Lung (tissue), 12 donors: ENCODE data around the gene ACTL8. TPM values are rescaled to one million over a fixed set of nuclear protein-coding genes. Genes with fewer than 3 reads are reported as not detected.

ENCODE experiments used
- ATAC-seq: fragments of 200-7000 bp; cut with Tn5 transposase; one replicate; pipeline ENCODE4 v1.9.1; 2020; ENCODE audit warnings: moderate number of reproducible peaks; ENCODE audit not compliant: insufficient read depth, low FRiP score
- DNase-seq, 3 donors: peaks; one replicate each; pipeline ENCODE4 v3.0.0-alpha.2; 2013 to 2017
- H3K27ac ChIP-seq, 2 donors: one replicate each; pipeline ENCODE4 v1.5.1; 2013; ENCODE audit warnings: mild to moderate bottlenecking in 2 of 2, moderate library complexity in 2 of 2, control low read depth in 1 of 2, inconsistent platforms in 1 of 2, low read depth in 1 of 2, low read length in 1 of 2
- H3K27me3 ChIP-seq, 3 donors: one replicate each; pipeline ENCODE4 v1.5.1; 2013; ENCODE audit warnings: low read length in 2 of 3; ENCODE audit not compliant: control insufficient read depth in 3 of 3, insufficient read depth in 3 of 3
- H3K36me3 ChIP-seq, 4 donors: one replicate each; pipeline ENCODE4 v1.5.1; 2013; ENCODE audit warnings: low read length in 4 of 4, mild to moderate bottlenecking in 1 of 4, moderate library complexity in 1 of 4; ENCODE audit not compliant: control insufficient read depth in 4 of 4, insufficient read depth in 4 of 4
- H3K4me1 ChIP-seq, 5 donors: one replicate each; pipeline ENCODE4 v1.5.1; 2013; ENCODE audit warnings: low read length in 5 of 5, mild to moderate bottlenecking in 2 of 5, moderate library complexity in 1 of 5; ENCODE audit not compliant: control insufficient read depth in 5 of 5, insufficient read depth in 5 of 5
- H3K4me3 ChIP-seq: one replicate; pipeline ENCODE4 v1.5.1; 2013; ENCODE audit warnings: mild to moderate bottlenecking, control low read depth, moderate library complexity
- H3K9ac ChIP-seq, 2 donors: one replicate each; pipeline ENCODE4 v1.5.1; 2013; ENCODE audit warnings: low read length in 2 of 2, control low read depth in 1 of 2; ENCODE audit not compliant: insufficient read depth in 1 of 2
- H3K9me3 ChIP-seq, 4 donors: one replicate each; pipeline ENCODE4 v1.5.1; 2013; ENCODE audit warnings: low read length in 3 of 4, mild to moderate bottlenecking in 1 of 4, moderate library complexity in 1 of 4; ENCODE audit not compliant: control insufficient read depth in 4 of 4, insufficient read depth in 3 of 4
- whole genome bisulfite sequencing, 2 donors: extraction: QIAGEN DNeasy Blood & Tissue Kit; methylation state at CpG; one replicate each; pipeline ENCODE4 v1.1.7; 2013; 5-methylcytosine and 5-hydroxymethylcytosine counted together
- polyA plus RNA-seq, 2 donors: library from polyadenylated mRNA; stranded (reverse); fragments of 200-250 nt; gene quantifications; one replicate each; pipeline ENCODE4 v1.2.1, GENCODE V29; 2013
- total RNA-seq, 2 donors: library from RNA; depleted of rRNA in 1 of 2; stranded (reverse); fragments of >200 nt in 1 of 2; gene quantifications; one replicate each; pipeline ENCODE4 v1.2.1, GENCODE V29; 2014 to 2021
- TF ChIP-seq, protein P1 (sequence below): IDR thresholded peaks from 2 replicates; pipeline ENCODE4 v1.5.1; 2012; ENCODE audit warnings: mild to moderate bottlenecking; ENCODE audit errors: control extremely low read depth, extremely low read depth
- donor health status: control.
- donor health status: control.
- donor health status: Bipolar disorder and iron deficiency.
- donor health status: healthy.
- donor health status: DM: yes; HTN: yes; CAD: no.

The ACTL8 gene
- total and polyA plus RNA-seq, 4 donors = not detected

DNA sequence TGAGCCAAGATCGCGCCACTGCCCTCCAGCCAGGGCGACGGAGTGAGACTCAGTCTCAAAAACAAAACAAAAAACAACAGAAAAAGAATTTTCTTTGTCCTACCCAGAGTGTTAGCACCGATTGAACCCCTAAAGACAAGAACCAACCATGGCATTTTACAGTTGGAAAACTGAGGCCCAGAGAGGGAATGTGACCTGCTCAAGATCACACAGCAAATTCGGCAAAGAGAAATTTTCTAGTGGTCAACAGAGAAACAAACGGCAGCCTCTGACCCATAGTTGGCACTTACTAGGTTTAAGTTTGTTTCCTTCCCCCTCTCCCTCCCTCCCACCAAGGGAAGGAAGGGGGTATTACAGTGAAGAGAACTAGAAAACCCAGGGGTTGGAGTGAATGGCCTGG, 20.5 kb upstream of the ACTL8 start:
- H3K27me3 ChIP-seq = peaks cover 0 to 9% (median 0%) of the 10 kb centered on the region in 3 donors
- H3K27ac ChIP-seq = no peak overlapping the region
- no peak overlapping the region for H3K9ac ChIP-seq
- no peaks in the 10 kb centered on the region for H3K36me3 ChIP-seq
- H3K4me3 ChIP-seq = no peak overlapping the region
- ATAC-seq (no peak), DNase-seq (no peak)
- H3K9me3 ChIP-seq = peaks cover 0 to 3% (median 0%) of the 10 kb centered on the region in 4 donors
- TF ChIP-seq, protein P1, sequence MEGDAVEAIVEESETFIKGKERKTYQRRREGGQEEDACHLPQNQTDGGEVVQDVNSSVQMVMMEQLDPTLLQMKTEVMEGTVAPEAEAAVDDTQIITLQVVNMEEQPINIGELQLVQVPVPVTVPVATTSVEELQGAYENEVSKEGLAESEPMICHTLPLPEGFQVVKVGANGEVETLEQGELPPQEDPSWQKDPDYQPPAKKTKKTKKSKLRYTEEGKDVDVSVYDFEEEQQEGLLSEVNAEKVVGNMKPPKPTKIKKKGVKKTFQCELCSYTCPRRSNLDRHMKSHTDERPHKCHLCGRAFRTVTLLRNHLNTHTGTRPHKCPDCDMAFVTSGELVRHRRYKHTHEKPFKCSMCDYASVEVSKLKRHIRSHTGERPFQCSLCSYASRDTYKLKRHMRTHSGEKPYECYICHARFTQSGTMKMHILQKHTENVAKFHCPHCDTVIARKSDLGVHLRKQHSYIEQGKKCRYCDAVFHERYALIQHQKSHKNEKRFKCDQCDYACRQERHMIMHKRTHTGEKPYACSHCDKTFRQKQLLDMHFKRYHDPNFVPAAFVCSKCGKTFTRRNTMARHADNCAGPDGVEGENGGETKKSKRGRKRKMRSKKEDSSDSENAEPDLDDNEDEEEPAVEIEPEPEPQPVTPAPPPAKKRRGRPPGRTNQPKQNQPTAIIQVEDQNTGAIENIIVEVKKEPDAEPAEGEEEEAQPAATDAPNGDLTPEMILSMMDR = no peak
- WGBS, 2 donors = 84 to 87% methylated on average over 7 of the region's 7 CpGs
- H3K4me1 ChIP-seq = no peaks in the 10 kb centered on the region

GRCh38 chr1:17735348-17735747, 19.8 kb upstream of the ACTL8 start:
- H3K9ac ChIP-seq = no peak overlapping the region
- DNase-seq (no peak), ATAC-seq (no peak)
- H3K27me3 ChIP-seq = peaks cover 0 to 11% (median 0%) of the 10 kb centered on the region in 3 donors
- H3K9me3 ChIP-seq = no peaks in the 10 kb centered on the region
- no peaks in the 10 kb centered on the region for H3K4me1 ChIP-seq
- WGBS, 2 donors = 78 to 87% methylated on average over 2 of the region's 2 CpGs
- H3K36me3 ChIP-seq = no peaks in the 10 kb centered on the region
- TF ChIP-seq, protein P1 = no peak
- H3K4me3 ChIP-seq = no peak overlapping the region
- no peak overlapping the region for H3K27ac ChIP-seq

GRCh38 chr1:17735793-17736192, 19.3 kb upstream of the ACTL8 start:
- Histone ChIP-seq H3K27ac (no peak overlapping the region), H3K36me3 (no peaks in the 10 kb centered on the region), H3K4me3 (no peak overlapping the region), H3K4me1 (peaks cover 0 to under 1% (median 0%) of the 10 kb centered on the region in 5 donors), H3K9me3 (no peaks in the 10 kb centered on the region), H3K9ac (no peak overlapping the region), H3K27me3 (peaks cover 0 to 11% (median 0%) of the 10 kb centered on the region in 3 donors)
- DNase-seq (no peak), ATAC-seq (no peak)
- TF ChIP-seq, protein P1 = no peak
- 51 to 62% methylated on average over 7 of the region's 7 CpGs for WGBS, 2 donors

DNA sequence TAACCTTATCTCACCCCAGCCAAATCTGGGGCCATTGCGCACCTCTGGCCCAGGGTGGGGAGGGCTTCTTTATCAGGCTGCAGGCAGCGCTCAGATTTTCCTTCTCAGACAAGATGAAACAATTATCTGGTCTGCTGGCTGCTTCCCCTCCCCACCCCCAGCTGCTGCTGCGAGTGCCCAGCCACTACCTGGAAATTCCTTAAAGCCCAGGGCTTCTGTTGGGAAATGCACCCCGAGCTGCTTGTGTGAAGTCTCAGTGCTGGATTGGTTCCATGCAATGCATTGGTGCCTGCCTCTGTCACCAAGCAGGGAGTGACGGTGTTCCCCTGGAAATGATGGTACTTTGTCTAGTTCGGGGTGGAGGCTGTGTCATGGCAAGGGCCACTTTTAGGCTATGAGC, 18.5 kb upstream of the ACTL8 start:
- H3K36me3 ChIP-seq = no peaks in the 10 kb centered on the region
- no peak for ATAC-seq
- H3K4me3 ChIP-seq = no peak overlapping the region
- peaks cover 0 to under 1% (median 0%) of the 10 kb centered on the region in 4 donors for H3K9me3 ChIP-seq
- no peak for DNase-seq
- no peak overlapping the region for H3K27ac ChIP-seq
- H3K27me3 ChIP-seq = peaks cover 0 to 8% (median 0%) of the 10 kb centered on the region in 3 donors
- TF ChIP-seq, protein P1 = no peak
- H3K4me1 ChIP-seq = peaks cover 0 to 9% (median 0%) of the 10 kb centered on the region in 5 donors
- H3K9ac ChIP-seq = no peak overlapping the region
- 63 to 75% methylated on average over 6 of the region's 6 CpGs for WGBS, 2 donors
